ENCODE data around the gene CACNG5.

The CACNG5 gene

GRCh38 chr17:66841328-66841727 is 6.4 kb downstream of the CACNG5 start:
- no peak overlapping the region for H3K4me3 ChIP-seq (replicated peaks; ENCODE audit: insufficient read depth, low read length)
- peaks cover 2% of the 10 kb centered on the region for H3K27me3 ChIP-seq (ENCODE audit: insufficient read depth, poor library complexity, severe bottlenecking)
- TF ChIP-seq POLR2AphosphoS5 (IDR thresholded peaks at IDR 0.05; ENCODE audit: low read depth) = no peak
- TF ChIP-seq SPI1 (IDR thresholded peaks at IDR 0.05; ENCODE audit: borderline replicate concordance, low read depth) = no peak
- no peak for TF ChIP-seq CTCF (IDR thresholded peaks at IDR 0.05; ENCODE audit: insufficient read depth, low read length)
- TF ChIP-seq GABPA (IDR thresholded peaks at IDR 0.05; ENCODE audit: low read depth) = no peak
- no peak for TF ChIP-seq REST (IDR thresholded peaks at IDR 0.05; ENCODE audit: insufficient replicate concordance, low read depth)
- H3K27ac ChIP-seq (replicated peaks) = no peak overlapping the region
- DNase-seq (ENCODE audit: low read depth in 1 of 2, low spot score in 1 of 2) = no peak

GRCh38 chr17:66841744-66842143 is 6.8 kb downstream of the CACNG5 start:
- no peak for DNase-seq (ENCODE audit: low read depth in 1 of 2, low spot score in 1 of 2)
- no peak overlapping the region for H3K27ac ChIP-seq (replicated peaks)
- H3K27me3 ChIP-seq (ENCODE audit: insufficient read depth, poor library complexity, severe bottlenecking) = peaks cover 2% of the 10 kb centered on the region
- H3K4me3 ChIP-seq (replicated peaks; ENCODE audit: insufficient read depth, low read length) = no peak overlapping the region
- TF ChIP-seq GABPA (IDR thresholded peaks at IDR 0.05; ENCODE audit: low read depth) = no peak
- no peak for TF ChIP-seq CTCF (IDR thresholded peaks at IDR 0.05; ENCODE audit: insufficient read depth, low read length)
- TF ChIP-seq POLR2AphosphoS5 (IDR thresholded peaks at IDR 0.05; ENCODE audit: low read depth) = no peak
- TF ChIP-seq SPI1 (IDR thresholded peaks at IDR 0.05; ENCODE audit: borderline replicate concordance, low read depth) = no peak
- TF ChIP-seq REST (IDR thresholded peaks at IDR 0.05; ENCODE audit: insufficient replicate concordance, low read depth) = no peak

- no peak for TF ChIP-seq CTCF (IDR thresholded peaks at IDR 0.05; ENCODE audit: insufficient read depth, low read length)
- no peak for TF ChIP-seq REST (IDR thresholded peaks at IDR 0.05; ENCODE audit: insufficient replicate concordance, low read depth)
- TF ChIP-seq POLR2AphosphoS5 (IDR thresholded peaks at IDR 0.05; ENCODE audit: low read depth) = no peak
- TF ChIP-seq GABPA (IDR thresholded peaks at IDR 0.05; ENCODE audit: low read depth) = no peak
- no peak for TF ChIP-seq SPI1 (IDR thresholded peaks at IDR 0.05; ENCODE audit: borderline replicate concordance, low read depth)
- no peak for DNase-seq (ENCODE audit: low read depth in 1 of 2, low spot score in 1 of 2)
- Histone ChIP-seq H3K27me3 (ENCODE audit: insufficient read depth, poor library complexity, severe bottlenecking) (peaks cover 2% of the 10 kb centered on the region), H3K4me3 (replicated peaks; ENCODE audit: insufficient read depth, low read length) (no peak overlapping the region), H3K27ac (replicated peaks) (no peak overlapping the region)
These were observed 7.6 kb downstream of the CACNG5 start for GRCh38 chr17:66842505-66842904.
